ACHN (cell line): ENCODE measurements around the gene BFSP2.

ENCODE experiments used
- DNase-seq: peaks from one replicate; pipeline ENCODE4 v3.0.0-alpha.2; 2015
- in situ Hi-C: cut with HindIII; loops from 2 replicates; pipeline ENCODE4 v1.10.0; 2017; ENCODE audit warnings: low sequenced_read_pairs, low pct_ligation_motif_present, low pct_unique_long_range_greater_than_20kb

Gene BFSP2

GRCh38 chr3:133380481-133381225 is 19.2 kb upstream of the BFSP2 start:
- in situ Hi-C loops, result no loop called here
- DNase-seq, result no peak

DNA sequence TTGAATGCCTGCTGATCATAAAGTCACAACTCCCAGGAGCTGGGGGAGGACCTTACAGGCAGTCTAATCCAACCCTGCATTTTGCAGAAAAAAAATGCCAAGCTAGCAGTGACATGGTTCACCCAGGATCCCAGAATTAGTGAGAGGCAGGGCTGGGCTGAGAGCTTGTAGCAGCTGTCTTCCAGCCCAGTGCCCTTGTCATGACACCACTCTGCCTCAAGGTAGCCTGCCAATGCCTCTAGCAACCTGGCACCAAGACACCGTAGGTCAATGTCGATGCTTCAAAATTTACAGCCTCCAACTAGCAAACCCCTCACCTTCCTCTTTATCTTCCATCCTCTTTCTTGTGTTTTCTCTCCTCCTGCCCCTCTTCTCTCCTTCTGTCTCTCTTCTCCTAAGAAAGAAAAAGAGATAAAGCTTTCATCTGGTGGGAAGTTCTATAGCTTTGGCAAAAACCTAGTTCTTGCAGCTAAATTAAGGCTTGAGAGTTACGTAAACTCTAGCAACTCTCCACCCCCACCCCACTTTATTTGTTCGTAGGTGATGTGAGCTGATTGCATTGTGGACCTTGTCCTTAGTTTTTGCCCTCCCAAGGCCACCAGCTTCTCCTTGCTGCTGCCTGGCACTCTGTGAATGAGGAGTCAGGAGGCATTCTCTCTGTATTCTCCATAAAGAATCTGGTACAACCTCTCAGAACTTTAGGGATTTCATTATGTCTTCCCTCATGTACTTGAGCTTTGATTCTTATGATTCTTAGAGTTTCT is 18.3 kb upstream of the BFSP2 start:
- in situ Hi-C loops, result no loop called here
- DNase-seq, result no peak

GRCh38 chr3:133383175-133383574 is 16.7 kb upstream of the BFSP2 start:
- DNase-seq, result no peak
- in situ Hi-C loops, result no loop called here

DNA sequence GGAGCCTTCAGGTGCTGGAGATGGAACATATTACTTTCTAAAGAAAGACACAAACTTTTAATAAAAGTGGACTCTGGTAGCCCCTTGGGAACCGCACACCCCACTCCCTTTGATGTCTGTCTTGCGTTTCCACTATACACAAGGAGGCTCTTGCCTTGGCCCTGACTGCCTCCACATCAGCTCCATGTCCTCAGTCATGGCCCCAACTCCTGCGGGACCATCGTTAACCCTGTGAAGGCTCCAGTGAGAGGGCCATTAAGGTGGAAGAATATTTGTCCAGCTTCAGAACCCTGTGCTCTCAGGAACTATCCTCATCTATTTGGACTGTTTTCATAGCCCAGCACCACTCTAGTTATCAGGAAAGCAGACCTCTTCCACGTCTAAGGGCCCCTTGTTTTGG is 16.1 kb upstream of the BFSP2 start:
- no peak for DNase-seq
- in situ Hi-C loops, result no loop called here

DNA sequence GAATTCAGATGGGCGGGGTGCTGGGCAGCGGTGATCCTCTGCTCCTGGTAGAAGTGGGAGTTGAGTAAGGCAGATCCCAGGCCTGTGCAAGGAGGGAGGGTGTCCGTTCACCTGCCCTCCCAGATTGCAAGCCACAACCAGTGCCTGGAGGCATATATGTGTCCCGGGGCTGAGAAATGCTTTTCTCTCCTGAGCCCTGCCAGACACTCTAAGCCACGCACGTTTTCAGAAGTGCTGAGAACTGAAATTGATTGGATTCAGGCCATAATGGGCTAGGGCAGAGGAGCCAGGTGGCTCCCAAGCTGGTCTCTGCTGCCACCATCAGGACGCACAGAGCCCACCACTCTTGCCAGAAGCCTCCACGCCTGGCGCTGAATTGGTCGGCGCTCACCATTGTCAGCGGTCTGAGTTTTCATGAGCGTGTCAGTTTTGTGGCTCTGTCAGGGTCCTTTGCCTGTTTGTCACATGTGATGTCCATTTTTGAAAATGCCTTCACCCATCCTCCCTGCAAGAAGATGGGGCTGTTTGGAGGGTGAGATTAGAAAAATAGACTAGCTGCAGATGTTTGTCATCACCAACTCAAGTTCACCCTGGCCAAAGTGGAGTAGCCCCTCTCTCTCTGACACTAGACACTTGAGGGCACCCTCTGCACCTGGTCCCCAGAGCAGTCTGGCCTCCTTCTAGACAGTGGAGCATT is 15.4 kb upstream of the BFSP2 start:
- peak; percentile 44 for DNase-seq
- in situ Hi-C loops, result no loop called here

GRCh38 chr3:133386876-133387275 is 13.0 kb upstream of the BFSP2 start:
- in situ Hi-C loops, result no loop called here
- DNase-seq, result no peak

DNA sequence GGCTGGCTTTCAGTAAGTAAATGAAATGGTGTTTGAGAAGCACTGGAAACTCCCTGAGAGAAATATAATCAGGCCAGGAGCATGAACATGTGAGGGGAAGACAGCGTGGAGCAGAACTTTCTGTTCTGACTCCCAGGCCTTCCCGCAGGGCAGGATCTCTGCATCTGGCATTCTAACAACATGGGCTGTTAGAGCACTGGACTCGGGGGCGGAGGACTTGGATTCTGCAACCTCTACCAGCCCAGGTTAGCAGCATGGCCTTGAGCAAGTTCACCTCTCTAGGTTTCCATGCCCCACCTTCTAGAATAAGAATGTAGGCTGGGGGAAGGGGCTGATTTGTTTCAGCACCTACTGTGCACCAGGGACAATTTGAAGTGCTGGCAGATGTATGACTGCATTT is 12.5 kb upstream of the BFSP2 start:
- in situ Hi-C loops, result no loop called here
- DNase-seq, result no peak

DNA sequence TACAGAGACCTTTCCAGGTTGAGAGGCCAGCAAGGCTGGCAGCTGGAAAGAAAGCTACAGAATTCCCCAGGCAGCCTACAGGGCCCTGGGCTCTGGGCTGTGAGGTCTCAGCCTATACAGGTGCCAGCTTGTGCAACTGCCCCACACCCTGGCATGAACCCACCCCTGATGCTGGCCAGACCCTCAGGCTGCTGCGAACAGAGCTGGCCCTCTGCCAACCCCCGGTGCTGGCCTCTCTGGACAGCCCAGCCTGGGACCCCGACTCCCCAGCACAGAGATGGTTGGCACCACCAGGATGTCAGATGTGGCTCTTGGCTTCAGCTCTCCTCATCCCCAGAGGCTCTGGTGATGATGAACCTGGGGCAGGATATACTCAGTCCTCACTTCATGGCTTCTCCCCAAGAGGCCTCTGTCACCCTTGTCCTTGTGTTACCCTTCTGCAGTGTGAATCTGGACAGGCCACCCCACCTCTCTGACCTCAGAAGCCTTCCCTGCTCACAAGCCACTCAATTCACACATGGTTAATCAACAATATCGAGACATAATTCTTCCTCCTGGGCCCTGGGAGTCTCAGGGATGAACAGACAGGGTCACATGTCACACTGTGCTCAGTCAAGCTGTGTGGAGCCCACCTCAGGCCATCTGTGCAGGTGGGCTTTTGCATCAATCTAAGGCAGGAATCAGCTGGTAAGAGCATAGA is 11.0 kb upstream of the BFSP2 start:
- in situ Hi-C loops, result no loop called here
- DNase-seq, result no peak

- no peak for DNase-seq
- in situ Hi-C loops, result no loop called here
Observed at GRCh38 chr3:133390715-133391114, 9.1 kb upstream of the BFSP2 start.

GRCh38 chr3:133393204-133393603 is 6.7 kb upstream of the BFSP2 start:
- in situ Hi-C loops, result no loop called here

DNA sequence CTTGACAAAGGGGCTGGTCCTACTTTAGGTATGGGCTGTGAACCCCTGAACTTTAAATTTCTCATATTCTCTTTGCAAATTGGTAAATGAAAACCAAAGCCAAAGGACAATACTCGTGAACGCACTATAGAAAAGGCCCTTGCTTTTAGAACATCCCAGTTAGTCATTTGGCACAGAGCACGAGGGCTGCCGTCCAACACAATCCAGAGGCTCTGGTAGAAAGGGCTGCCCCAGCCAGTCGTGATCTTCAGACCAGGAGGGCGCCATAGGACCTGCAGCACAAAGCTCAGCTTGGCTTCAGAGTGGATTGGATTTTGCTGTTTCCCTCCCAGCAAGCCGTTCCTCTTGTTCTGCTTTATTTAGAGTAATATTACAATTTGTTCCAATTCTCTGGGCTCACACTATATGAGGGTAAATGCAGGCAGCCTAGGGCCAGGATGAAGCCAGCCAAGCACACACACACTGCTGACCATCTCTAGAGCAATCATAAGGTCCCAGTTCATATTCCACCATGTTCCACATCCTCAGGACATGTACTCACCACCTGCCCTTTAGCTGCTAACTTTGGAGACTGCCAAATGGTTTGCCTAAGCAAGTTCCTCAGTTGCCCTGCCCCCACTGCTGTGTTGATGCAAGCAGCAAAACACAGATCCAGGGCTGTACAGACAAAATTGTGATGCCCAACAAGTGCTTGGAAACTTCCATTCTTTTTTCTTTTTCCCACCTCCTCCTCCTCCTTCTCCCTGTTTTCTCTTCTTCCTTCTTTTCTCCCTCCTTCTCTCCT is 6.0 kb upstream of the BFSP2 start:
- in situ Hi-C loops, result no loop called here
- no peak for DNase-seq

More at GRCh38 chr3:133393204-133393603, 6.7 kb upstream of the BFSP2 start:
- no peak for DNase-seq

GRCh38 chr3:133394561-133395311 is 5.1 kb upstream of the BFSP2 start:
- no peak for DNase-seq
- in situ Hi-C loops, result no loop called here

- DNase-seq, result no peak
- in situ Hi-C loops, result no loop called here
Observed at GRCh38 chr3:133396906-133397305, 3.0 kb upstream of the BFSP2 start.

GRCh38 chr3:133401374-133402135 is 1.7 kb downstream of the BFSP2 start:
- no peak for DNase-seq
- in situ Hi-C loops, result no loop called here

DNA sequence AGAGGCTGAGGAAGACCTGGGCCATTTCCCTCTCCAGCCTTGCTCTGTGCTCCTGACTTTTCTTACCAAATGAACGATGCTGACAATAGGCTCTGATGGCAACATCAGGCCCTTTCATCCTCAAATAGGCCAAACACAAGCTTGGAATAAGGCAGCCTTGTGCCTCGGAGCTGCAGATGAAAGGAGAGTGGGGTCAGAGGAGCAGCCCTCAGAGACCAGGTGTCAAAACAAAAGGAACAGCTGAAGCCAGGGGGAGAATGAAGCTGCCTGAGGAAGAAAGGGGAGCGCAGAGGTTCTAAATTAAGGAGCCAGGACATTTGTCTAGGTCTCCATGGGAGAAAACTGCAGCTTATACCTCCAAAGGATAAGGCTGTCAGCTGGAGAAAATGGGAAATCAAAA is 5.1 kb downstream of the BFSP2 start:
- in situ Hi-C loops, result no loop called here

DNA sequence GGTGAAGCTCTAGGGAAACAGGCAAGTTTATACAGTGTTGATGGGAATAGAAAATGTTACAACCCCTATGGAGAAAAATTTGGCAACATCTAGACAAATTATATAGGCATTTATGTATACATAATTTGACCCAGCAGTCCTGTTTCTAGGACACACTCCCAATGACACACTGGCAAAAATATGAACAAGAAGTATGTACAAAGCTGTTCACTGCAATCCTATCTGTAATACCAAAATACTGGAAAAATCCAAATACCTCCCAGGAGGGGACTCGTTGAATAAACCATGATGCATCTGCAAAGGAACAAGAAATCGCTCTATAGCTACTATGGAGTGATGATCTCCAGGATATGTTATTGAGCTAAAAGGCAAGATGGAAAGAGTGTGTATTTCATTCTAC is 8.5 kb downstream of the BFSP2 start:
- in situ Hi-C loops, result no loop called here

More for the DNA sequence above, 5.1 kb downstream of the BFSP2 start:
- DNase-seq, result no peak

GRCh38 chr3:133408961-133409360 is 9.1 kb downstream of the BFSP2 start:
- in situ Hi-C loops, result no loop called here
- DNase-seq, result peak; percentile 67

More for the DNA sequence above, 8.5 kb downstream of the BFSP2 start:
- no peak for DNase-seq
